DOHH2 (cell line): Measurements from ENCODE around the gene PIGC.

ENCODE experiments used
- H3F3A ChIP-seq: fragments of 200-600 bp; sonication (generic), shearing (Covaris generic); 2 replicates; pipeline ENCODE4 v1.6.0; 2016; ENCODE audit warnings: antibody characterized with exemption, mild to moderate bottlenecking; ENCODE audit not compliant: control insufficient read depth, insufficient read depth
- H3K27ac ChIP-seq: fragments of 200-600 bp; sonication (generic); 2 replicates; pipeline ENCODE4 v1.5.1; 2014; ENCODE audit warnings: low read depth, mild to moderate bottlenecking, low read length, moderate library complexity
- H3K27me3 ChIP-seq: fragments of 200-600 bp; sonication (generic); 2 replicates; pipeline ENCODE4 v1.6.1; 2014; ENCODE audit warnings: mild to moderate bottlenecking, low read length, mixed read lengths; ENCODE audit not compliant: control insufficient read depth
- H3K36me3 ChIP-seq: fragments of 200-600 bp; sonication (generic); 2 replicates; pipeline ENCODE4 v1.6.1; 2014; ENCODE audit warnings: mild to moderate bottlenecking, low read length, moderate library complexity, mixed read lengths; ENCODE audit not compliant: control insufficient read depth
- H3K4me1 ChIP-seq: fragments of 200-600 bp; sonication (generic); 2 replicates; pipeline ENCODE4 v1.6.1; 2014; ENCODE audit warnings: mild to moderate bottlenecking, low read length, mixed read lengths; ENCODE audit not compliant: control insufficient read depth
- H3K4me2 ChIP-seq: fragments of 200-600 bp; sonication (generic); 2 replicates; pipeline ENCODE4 v1.6.0; 2014; ENCODE audit warnings: mild to moderate bottlenecking, low read length, moderate library complexity
- H3K4me3 ChIP-seq: fragments of 200-600 bp; sonication (generic); 2 replicates; pipeline ENCODE4 v1.5.1; 2014; ENCODE audit warnings: mild to moderate bottlenecking, low read length, mixed read lengths
- H3K79me2 ChIP-seq: fragments of 200-600 bp; sonication (generic); 2 replicates; pipeline ENCODE4 v1.6.1; 2014; ENCODE audit warnings: mild to moderate bottlenecking, low read length, mixed read lengths; ENCODE audit not compliant: control insufficient read depth
- H3K9me2 ChIP-seq: fragments of 200-600 bp; sonication (generic); replicated peaks from 2 replicates; pipeline ENCODE4 v1.6.1; 2014; ENCODE audit warnings: mild to moderate bottlenecking, low read length, mixed read lengths; ENCODE audit not compliant: control insufficient read depth
- H3K9me3 ChIP-seq: fragments of 200-600 bp; sonication (generic); 2 replicates; pipeline ENCODE4 v1.6.1; 2014; ENCODE audit warnings: antibody characterized with exemption, low read length, mixed read lengths; ENCODE audit not compliant: control insufficient read depth, insufficient read depth
- H4K20me1 ChIP-seq: fragments of 200-600 bp; sonication (generic); 2 replicates; pipeline ENCODE4 v1.6.0; 2014; ENCODE audit warnings: low read depth, mild to moderate bottlenecking, antibody characterized with exemption, low read length, moderate library complexity; ENCODE audit not compliant: control insufficient read depth, insufficient read depth
- CTCF ChIP-seq: fragments of 200-600 bp; sonication (generic); IDR thresholded peaks from one replicate; pipeline ENCODE4 v1.5.1; 2014; ENCODE audit warnings: antibody characterized with exemption, mild to moderate bottlenecking, low read depth, low read length; ENCODE audit not compliant: poor library complexity, severe bottlenecking
- EZH2phosphoT487 ChIP-seq: fragments of 200-600 bp; sonication (generic); IDR thresholded peaks from 2 replicates; pipeline ENCODE4 v1.6.1; 2017; ENCODE audit warnings: borderline replicate concordance, mild to moderate bottlenecking, antibody characterized with exemption, low read length, moderate library complexity, mixed read lengths

PIGC gene

GRCh38 chr1:172488393-172488792 is 44.5 kb upstream of the PIGC start:
- TF ChIP-seq CTCF (no peak), EZH2phosphoT487 (no peak)
- Histone ChIP-seq H3K9me3 (no peaks in the 10 kb centered on the region; the same call in 1 of the 2 replicates), H4K20me1 (no peaks in the 10 kb centered on the region)

GRCh38 chr1:172487550-172487949 is 43.7 kb upstream of the PIGC start:
- no peak overlapping the region for H3K4me3 ChIP-seq
- H3K27ac ChIP-seq = no peak overlapping the region
- H3K9me2 ChIP-seq = no peaks in the 10 kb centered on the region
- no peak overlapping the region for H3K4me2 ChIP-seq
- no peaks in the 10 kb centered on the region for H4K20me1 ChIP-seq
- no peaks in the 10 kb centered on the region for H3K4me1 ChIP-seq
- no peaks in the 10 kb centered on the region for H3F3A ChIP-seq
- H3K9me3 ChIP-seq = no peaks in the 10 kb centered on the region; the same call in 1 of the 2 replicates
- TF ChIP-seq EZH2phosphoT487 (no peak), CTCF (no peak)
- H3K79me2 ChIP-seq = no peaks in the 10 kb centered on the region
- peaks cover 41% of the 10 kb centered on the region for H3K27me3 ChIP-seq
- H3K36me3 ChIP-seq = no peaks in the 10 kb centered on the region

More at GRCh38 chr1:172488393-172488792, 44.5 kb upstream of the PIGC start:
- Histone ChIP-seq H3K27me3 (peaks cover 42% of the 10 kb centered on the region), H3K79me2 (no peaks in the 10 kb centered on the region), H3K4me2 (no peak overlapping the region), H3F3A (no peaks in the 10 kb centered on the region), H3K9me2 (no peaks in the 10 kb centered on the region), H3K36me3 (no peaks in the 10 kb centered on the region), H3K27ac (no peak overlapping the region), H3K4me1 (no peaks in the 10 kb centered on the region), H3K4me3 (no peak overlapping the region)

- Histone ChIP-seq H3K9me2 (no peaks in the 10 kb centered on the region), H3K9me3 (no peaks in the 10 kb centered on the region; the same call in 1 of the 2 replicates), H4K20me1 (no peaks in the 10 kb centered on the region), H3K27me3 (peaks cover 36% of the 10 kb centered on the region), H3K4me1 (no peaks in the 10 kb centered on the region), H3K4me2 (no peak overlapping the region), H3K36me3 (no peaks in the 10 kb centered on the region), H3K27ac (no peak overlapping the region), H3K79me2 (no peaks in the 10 kb centered on the region), H3K4me3 (no peak overlapping the region), H3F3A (no peaks in the 10 kb centered on the region)
- no peak for TF ChIP-seq CTCF
- no peak for TF ChIP-seq EZH2phosphoT487
These were observed 43.1 kb upstream of the PIGC start for GRCh38 chr1:172486805-172487454.
